Measurements from ENCODE around the gene DCP1A. TPM values are rescaled to one million over a fixed set of nuclear protein-coding genes. Genes with fewer than 3 reads are reported as not detected.

The DCP1A gene
- total and polyA plus RNA-seq, 2 of the 13 experiments (the other 11 are each of a cell fraction or from before 2014, with no cell fraction given), result 14.2 to 41.2 TPM

DNA sequence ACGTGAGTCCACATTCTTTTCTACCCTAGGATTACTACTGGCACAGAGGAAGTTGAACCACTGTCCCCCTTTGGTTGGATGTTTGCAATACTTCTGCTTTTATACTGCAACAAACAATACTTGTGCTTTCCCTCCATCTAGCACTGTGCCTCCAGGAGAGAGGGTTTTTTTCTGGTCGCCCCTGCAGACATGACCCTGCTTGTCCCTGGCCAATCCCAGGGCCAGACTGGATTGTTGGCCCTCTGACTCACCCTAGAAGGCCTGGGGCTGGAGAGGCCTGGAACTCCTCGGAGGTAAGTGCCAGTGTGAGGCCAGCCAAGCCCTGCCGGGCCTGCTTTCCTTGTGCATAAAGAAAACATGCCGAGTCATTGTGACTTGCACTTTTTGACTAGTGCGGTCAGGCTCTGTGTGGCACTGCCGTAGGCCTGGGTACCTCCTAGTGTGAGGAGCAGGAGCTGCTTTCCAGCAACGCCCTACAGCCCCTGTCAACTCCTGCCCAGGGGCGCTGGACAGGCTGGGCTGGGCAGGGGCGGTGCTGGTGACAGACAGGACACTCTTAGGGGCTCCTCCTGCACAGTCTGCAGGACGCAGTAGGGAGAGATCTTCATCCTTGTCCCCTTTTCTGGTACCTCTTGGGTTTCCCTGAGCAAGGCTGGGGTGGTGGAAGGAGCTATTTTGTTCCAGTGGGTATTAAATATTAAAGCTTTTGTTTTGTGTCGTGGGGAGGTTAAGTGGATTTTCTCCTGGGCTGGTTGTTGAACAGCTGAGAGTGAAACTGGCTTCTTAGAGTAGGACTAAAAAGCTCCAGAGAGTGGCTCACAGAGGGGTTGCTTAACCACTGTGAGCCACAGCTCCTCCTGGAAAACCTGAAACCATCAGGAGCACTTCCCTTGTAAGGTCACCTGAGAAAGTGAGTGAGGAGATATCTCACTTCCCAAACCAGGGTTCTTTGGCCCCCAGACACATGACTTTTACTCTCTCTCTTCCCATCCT, 77.2 kb downstream of the DCP1A start (continued):
- peak; percentile 65; the same call in 1 of the 2 replicates for TF ChIP-seq ZBTB38 (CRISPR knock-in tag; IDR thresholded peaks at IDR 0.05)
- 0 out of 2 replicates have a peak, but pooled peaks have one; percentile 23 for TF ChIP-seq ZNF644 (CRISPR knock-in tag; IDR thresholded peaks at IDR 0.05; ENCODE audit: low read depth)
- no peak for TF ChIP-seq HNRNPH1 (optimal IDR thresholded peaks at IDR 0.05; ENCODE audit: low read depth, low read length)
- TF ChIP-seq, protein P1, sequence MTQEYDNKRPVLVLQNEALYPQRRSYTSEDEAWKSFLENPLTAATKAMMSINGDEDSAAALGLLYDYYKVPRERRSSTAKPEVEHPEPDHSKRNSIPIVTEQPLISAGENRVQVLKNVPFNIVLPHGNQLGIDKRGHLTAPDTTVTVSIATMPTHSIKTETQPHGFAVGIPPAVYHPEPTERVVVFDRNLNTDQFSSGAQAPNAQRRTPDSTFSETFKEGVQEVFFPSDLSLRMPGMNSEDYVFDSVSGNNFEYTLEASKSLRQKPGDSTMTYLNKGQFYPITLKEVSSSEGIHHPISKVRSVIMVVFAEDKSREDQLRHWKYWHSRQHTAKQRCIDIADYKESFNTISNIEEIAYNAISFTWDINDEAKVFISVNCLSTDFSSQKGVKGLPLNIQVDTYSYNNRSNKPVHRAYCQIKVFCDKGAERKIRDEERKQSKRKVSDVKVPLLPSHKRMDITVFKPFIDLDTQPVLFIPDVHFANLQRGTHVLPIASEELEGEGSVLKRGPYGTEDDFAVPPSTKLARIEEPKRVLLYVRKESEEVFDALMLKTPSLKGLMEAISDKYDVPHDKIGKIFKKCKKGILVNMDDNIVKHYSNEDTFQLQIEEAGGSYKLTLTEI (CRISPR knock-in tag; conservative IDR thresholded peaks at IDR 0.05), result no peak
- TF ChIP-seq ZNF556 (CRISPR knock-in tag; IDR thresholded peaks at IDR 0.05; ENCODE audit: borderline replicate concordance), result 0 out of 2 replicates have a peak, but pooled peaks have one; percentile 33
- peak; percentile 56; the same call in 1 of the 2 replicates for TF ChIP-seq ZNF335 (CRISPR knock-in tag; IDR thresholded peaks at IDR 0.05)
- TF ChIP-seq KAT7 (CRISPR knock-in tag; IDR thresholded peaks at IDR 0.05; ENCODE audit: borderline replicate concordance), result no peak
- TF ChIP-seq, protein P2, sequence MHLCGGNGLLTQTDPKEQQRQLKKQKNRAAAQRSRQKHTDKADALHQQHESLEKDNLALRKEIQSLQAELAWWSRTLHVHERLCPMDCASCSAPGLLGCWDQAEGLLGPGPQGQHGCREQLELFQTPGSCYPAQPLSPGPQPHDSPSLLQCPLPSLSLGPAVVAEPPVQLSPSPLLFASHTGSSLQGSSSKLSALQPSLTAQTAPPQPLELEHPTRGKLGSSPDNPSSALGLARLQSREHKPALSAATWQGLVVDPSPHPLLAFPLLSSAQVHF (CRISPR knock-in tag; IDR thresholded peaks at IDR 0.05), result no peak
- 0 out of 2 replicates have a peak, but pooled peaks have one; percentile 33 for TF ChIP-seq ETV6 (CRISPR knock-in tag; conservative IDR thresholded peaks at IDR 0.05)
- TF ChIP-seq, protein P3, sequence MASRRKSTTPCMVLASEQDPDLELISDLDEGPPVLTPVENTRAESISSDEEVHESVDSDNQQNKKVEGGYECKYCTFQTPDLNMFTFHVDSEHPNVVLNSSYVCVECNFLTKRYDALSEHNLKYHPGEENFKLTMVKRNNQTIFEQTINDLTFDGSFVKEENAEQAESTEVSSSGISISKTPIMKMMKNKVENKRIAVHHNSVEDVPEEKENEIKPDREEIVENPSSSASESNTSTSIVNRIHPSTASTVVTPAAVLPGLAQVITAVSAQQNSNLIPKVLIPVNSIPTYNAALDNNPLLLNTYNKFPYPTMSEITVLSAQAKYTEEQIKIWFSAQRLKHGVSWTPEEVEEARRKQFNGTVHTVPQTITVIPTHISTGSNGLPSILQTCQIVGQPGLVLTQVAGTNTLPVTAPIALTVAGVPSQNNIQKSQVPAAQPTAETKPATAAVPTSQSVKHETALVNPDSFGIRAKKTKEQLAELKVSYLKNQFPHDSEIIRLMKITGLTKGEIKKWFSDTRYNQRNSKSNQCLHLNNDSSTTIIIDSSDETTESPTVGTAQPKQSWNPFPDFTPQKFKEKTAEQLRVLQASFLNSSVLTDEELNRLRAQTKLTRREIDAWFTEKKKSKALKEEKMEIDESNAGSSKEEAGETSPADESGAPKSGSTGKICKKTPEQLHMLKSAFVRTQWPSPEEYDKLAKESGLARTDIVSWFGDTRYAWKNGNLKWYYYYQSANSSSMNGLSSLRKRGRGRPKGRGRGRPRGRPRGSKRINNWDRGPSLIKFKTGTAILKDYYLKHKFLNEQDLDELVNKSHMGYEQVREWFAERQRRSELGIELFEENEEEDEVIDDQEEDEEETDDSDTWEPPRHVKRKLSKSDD (CRISPR knock-in tag; IDR thresholded peaks at IDR 0.05; ENCODE audit: low read depth), result no peak
- no peak for TF ChIP-seq ZNF20 (CRISPR knock-in tag; IDR thresholded peaks at IDR 0.05)
- TF ChIP-seq NR1H2 (CRISPR knock-in tag; IDR thresholded peaks at IDR 0.05; ENCODE audit: borderline replicate concordance, low read depth), result no peak
- TF ChIP-seq ZNF703 (CRISPR knock-in tag; IDR thresholded peaks at IDR 0.05; ENCODE audit: borderline replicate concordance), result no peak
- TF ChIP-seq, protein P4, sequence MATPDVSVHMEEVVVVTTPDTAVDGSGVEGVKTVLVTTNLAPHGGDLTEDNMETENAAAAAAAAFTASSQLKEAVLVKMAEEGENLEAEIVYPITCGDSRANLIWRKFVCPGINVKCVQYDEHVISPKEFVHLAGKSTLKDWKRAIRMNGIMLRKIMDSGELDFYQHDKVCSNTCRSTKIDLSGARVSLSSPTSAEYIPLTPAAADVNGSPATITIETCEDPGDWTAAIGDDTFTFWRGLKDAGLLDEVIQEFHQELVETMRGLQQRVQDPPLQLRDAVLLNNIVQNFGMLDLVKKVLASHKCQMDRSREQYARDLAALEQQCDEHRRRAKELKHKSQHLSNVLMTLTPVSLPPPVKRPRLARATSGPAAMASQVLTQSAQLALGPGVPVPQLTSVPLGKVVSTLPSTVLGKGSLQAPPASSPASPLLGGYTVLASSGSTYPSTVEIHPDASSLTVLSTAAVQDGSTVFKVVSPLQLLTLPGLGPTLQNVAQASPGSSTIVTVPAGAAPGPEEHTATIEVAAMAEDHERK (CRISPR knock-in tag; IDR thresholded peaks at IDR 0.05; ENCODE audit: low read depth), result no peak
- TF ChIP-seq TAF1 (CRISPR knock-in tag; IDR thresholded peaks at IDR 0.05), result peak; percentile 78
- TF ChIP-seq PCBP1 (IDR thresholded peaks at IDR 0.05; ENCODE audit: borderline replicate concordance, low read depth, low read length), result no peak
- TF ChIP-seq SCMH1 (CRISPR knock-in tag; IDR thresholded peaks at IDR 0.05; ENCODE audit: borderline replicate concordance), result no peak
- TF ChIP-seq CBX2 (IDR thresholded peaks at IDR 0.05; ENCODE audit: low read depth, low read length), result no peak
- no peak for TF ChIP-seq CBX2 (CRISPR knock-in tag; IDR thresholded peaks at IDR 0.05; ENCODE audit: low read depth)
- TF ChIP-seq MED8 (CRISPR knock-in tag; IDR thresholded peaks at IDR 0.05; ENCODE audit: insufficient replicate concordance), result peak; percentile 46
- TF ChIP-seq ZNF674 (CRISPR knock-in tag; IDR thresholded peaks at IDR 0.05; ENCODE audit: low read depth), result no peak
